ENCODE results near the gene VEPH1.

The VEPH1 gene

DNA sequence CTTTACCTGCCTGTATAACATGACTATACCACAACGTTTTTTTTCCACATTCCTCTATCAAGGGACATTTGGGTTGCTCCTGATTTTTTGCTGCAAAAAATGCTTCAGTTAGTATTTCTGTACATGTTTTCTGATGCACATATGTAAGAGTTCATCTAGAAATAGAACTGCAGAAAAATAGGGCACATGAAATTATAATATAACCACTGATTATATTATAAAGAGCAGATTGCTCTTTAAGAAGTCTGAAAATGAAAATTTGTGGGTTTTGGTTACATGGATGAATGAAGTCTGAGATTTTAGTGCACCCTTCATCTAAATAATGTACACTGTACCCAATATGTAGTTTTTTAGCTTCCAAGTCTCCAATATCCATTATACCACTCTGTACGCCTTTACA lies 196.7 kb downstream of the VEPH1 start:
- peaks cover 3% of the 10 kb centered on the region for H3K36me3 ChIP-seq (ENCODE audit: insufficient read depth, low read length)
- no peak overlapping the region for H3K4me2 ChIP-seq (ENCODE audit: low read length)
- peaks cover 14% of the 10 kb centered on the region for H3K4me1 ChIP-seq (ENCODE audit: control insufficient read depth, insufficient read depth, low read length)
- no peak overlapping the region for H3K4me3 ChIP-seq (ENCODE audit: low read length)
- H3K9ac ChIP-seq (ENCODE audit: low read depth, low read length), result no peak overlapping the region
- no peaks in the 10 kb centered on the region for H3K27me3 ChIP-seq (ENCODE audit: control insufficient read depth, insufficient read depth, low read length)
- H3K9me3 ChIP-seq (replicated peaks; ENCODE audit: low read length), result no peaks in the 10 kb centered on the region

DNA sequence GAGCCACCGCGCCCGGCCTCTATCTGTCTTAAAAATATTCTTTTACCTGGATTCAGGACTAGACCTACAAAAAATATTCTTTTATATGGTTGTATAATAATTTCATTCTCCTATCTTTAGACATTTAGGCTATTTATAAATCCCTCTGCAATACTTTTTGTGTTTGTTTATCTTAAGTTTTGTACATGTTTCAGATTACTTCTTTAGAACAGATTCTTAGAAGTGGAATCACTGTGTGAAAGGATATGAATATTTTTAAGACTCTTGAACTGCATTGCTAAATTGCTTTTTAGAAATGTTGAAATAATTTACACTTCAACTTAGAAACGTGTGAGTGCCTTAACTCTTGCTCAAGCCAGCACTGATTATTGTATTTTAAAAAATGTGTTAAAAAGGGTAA lies 197.8 kb downstream of the VEPH1 start:
- H3K36me3 ChIP-seq (ENCODE audit: insufficient read depth, low read length), result peaks cover 3% of the 10 kb centered on the region
- no peak overlapping the region for H3K4me2 ChIP-seq (ENCODE audit: low read length)
- H3K4me1 ChIP-seq (ENCODE audit: control insufficient read depth, insufficient read depth, low read length), result peaks cover 13% of the 10 kb centered on the region
- no peak overlapping the region for H3K9ac ChIP-seq (ENCODE audit: low read depth, low read length)
- no peak overlapping the region for H3K4me3 ChIP-seq (ENCODE audit: low read length)
- no peaks in the 10 kb centered on the region for H3K27me3 ChIP-seq (ENCODE audit: control insufficient read depth, insufficient read depth, low read length)
- H3K9me3 ChIP-seq (replicated peaks; ENCODE audit: low read length), result no peaks in the 10 kb centered on the region

GRCh38 chr3:157301755-157302154 lies 201.5 kb downstream of the VEPH1 start:
- Histone ChIP-seq H3K9me3 (replicated peaks; ENCODE audit: low read length) (no peaks in the 10 kb centered on the region), H3K9ac (ENCODE audit: low read depth, low read length) (no peak overlapping the region), H3K4me2 (ENCODE audit: low read length) (no peak overlapping the region), H3K27me3 (ENCODE audit: control insufficient read depth, insufficient read depth, low read length) (no peaks in the 10 kb centered on the region), H3K36me3 (ENCODE audit: insufficient read depth, low read length) (no peaks in the 10 kb centered on the region), H3K4me3 (ENCODE audit: low read length) (no peak overlapping the region), H3K4me1 (ENCODE audit: control insufficient read depth, insufficient read depth, low read length) (peaks cover 22% of the 10 kb centered on the region)

DNA sequence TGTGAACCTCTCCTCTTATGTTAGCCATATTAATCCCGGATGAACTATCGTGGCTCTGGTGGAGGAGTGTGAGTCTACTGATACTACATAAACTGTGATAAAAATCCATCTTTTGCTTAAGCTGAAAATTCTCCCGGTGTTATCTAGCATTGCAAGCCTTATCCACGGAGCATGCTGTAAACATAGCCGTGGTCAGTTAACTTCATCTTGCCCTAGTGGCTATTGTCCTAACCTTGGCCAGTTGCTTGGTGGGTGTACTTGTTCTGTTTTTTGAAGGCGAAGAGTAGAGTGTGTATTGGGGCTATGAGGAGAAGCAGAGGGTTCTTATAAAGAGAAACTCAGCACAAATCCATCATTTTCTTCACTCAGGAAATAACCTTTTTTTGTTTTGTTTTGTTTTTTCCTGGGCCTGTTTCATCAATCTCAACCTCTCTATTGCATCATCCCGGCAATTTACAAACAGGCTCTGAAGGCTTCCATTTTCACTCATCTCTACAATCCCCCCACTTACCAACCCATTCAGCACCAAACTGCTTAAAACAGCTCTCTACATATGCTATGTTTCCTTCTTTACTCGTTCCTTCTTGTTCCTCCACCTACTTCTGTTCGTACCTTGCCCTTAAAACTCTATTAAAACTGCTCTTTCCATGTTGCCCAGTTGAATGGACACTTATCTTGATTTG lies 202.1 kb downstream of the VEPH1 start:
- H3K9ac ChIP-seq (ENCODE audit: low read depth, low read length), result no peak overlapping the region
- no peaks in the 10 kb centered on the region for H3K9me3 ChIP-seq (replicated peaks; ENCODE audit: low read length)
- H3K4me1 ChIP-seq (ENCODE audit: control insufficient read depth, insufficient read depth, low read length), result peaks cover 29% of the 10 kb centered on the region
- no peak overlapping the region for H3K4me3 ChIP-seq (ENCODE audit: low read length)
- no peaks in the 10 kb centered on the region for H3K36me3 ChIP-seq (ENCODE audit: insufficient read depth, low read length)
- H3K4me2 ChIP-seq (ENCODE audit: low read length), result no peak overlapping the region
- no peaks in the 10 kb centered on the region for H3K27me3 ChIP-seq (ENCODE audit: control insufficient read depth, insufficient read depth, low read length)

DNA sequence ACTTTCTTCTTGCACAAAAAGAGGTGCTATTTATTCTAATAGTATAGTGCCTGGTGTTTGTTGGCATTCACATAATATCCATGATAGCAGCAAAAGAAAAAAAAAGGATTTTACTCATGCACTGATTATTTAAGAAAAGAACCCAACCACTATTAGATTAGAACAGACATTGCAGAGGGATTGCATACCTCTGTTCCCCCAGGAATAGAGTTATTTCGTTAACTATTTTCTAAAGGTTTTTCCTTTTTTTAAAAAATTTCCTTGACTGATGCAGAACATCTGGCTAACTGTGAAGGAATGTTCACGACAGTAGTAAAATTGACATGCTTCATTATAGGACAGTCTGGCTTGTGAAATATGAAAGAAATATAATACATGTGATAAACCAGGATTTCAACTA lies 203.1 kb downstream of the VEPH1 start:
- peak overlapping the region; percentile 8 for H3K9ac ChIP-seq (ENCODE audit: low read depth, low read length)
- H3K4me2 ChIP-seq (ENCODE audit: low read length), result peak overlapping the region; percentile 9
- H3K4me3 ChIP-seq (ENCODE audit: low read length), result no peak overlapping the region
- no peaks in the 10 kb centered on the region for H3K36me3 ChIP-seq (ENCODE audit: insufficient read depth, low read length)
- H3K9me3 ChIP-seq (replicated peaks; ENCODE audit: low read length), result no peaks in the 10 kb centered on the region
- H3K4me1 ChIP-seq (ENCODE audit: control insufficient read depth, insufficient read depth, low read length), result peaks cover 39% of the 10 kb centered on the region
- no peaks in the 10 kb centered on the region for H3K27me3 ChIP-seq (ENCODE audit: control insufficient read depth, insufficient read depth, low read length)

DNA sequence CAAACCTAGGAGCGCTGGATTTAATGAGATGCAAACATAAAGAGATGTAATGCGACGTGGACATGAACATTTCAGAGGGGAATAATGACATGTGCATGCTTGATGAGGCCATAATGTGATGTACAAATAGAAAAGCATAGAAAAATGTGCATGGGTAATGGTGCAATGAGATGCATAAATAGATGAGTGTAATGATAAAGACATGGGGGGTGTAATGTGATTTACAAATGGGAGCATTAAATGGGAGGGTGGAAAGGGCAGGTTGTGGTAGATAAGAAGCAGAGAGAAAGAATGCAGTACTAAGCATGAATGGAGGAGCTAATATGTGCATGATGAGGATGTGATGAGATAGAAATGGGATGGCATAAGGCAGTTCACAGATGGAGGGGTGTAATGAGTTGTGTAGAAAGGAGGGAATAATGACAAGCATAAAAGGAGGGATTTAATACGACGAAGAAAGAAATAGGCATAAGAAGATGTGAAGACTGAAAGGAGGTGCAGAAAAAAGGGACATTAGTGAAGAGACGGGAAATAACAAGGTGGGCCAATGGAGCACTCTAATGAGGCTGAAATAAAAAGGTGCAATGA lies 205.8 kb downstream of the VEPH1 start:
- H3K27me3 ChIP-seq (ENCODE audit: control insufficient read depth, insufficient read depth, low read length), result no peaks in the 10 kb centered on the region
- H3K4me3 ChIP-seq (ENCODE audit: low read length), result no peak overlapping the region
- H3K9me3 ChIP-seq (replicated peaks; ENCODE audit: low read length), result no peaks in the 10 kb centered on the region
- peaks cover 62% of the 10 kb centered on the region for H3K4me1 ChIP-seq (ENCODE audit: control insufficient read depth, insufficient read depth, low read length)
- no peak overlapping the region for H3K9ac ChIP-seq (ENCODE audit: low read depth, low read length)
- H3K4me2 ChIP-seq (ENCODE audit: low read length), result no peak overlapping the region
- H3K36me3 ChIP-seq (ENCODE audit: insufficient read depth, low read length), result no peaks in the 10 kb centered on the region

GRCh38 chr3:157294953-157295352 lies 208.3 kb downstream of the VEPH1 start:
- H3K9me3 ChIP-seq (replicated peaks; ENCODE audit: low read length), result no peaks in the 10 kb centered on the region
- H3K4me3 ChIP-seq (ENCODE audit: low read length), result no peak overlapping the region
- peak overlapping the region; percentile 32 for H3K4me2 ChIP-seq (ENCODE audit: low read length)
- H3K36me3 ChIP-seq (ENCODE audit: insufficient read depth, low read length), result no peaks in the 10 kb centered on the region
- H3K27me3 ChIP-seq (ENCODE audit: control insufficient read depth, insufficient read depth, low read length), result no peaks in the 10 kb centered on the region
- H3K9ac ChIP-seq (ENCODE audit: low read depth, low read length), result peak overlapping the region; percentile 64
- peaks cover 68% of the 10 kb centered on the region for H3K4me1 ChIP-seq (ENCODE audit: control insufficient read depth, insufficient read depth, low read length)

GRCh38 chr3:157294491-157294890 lies 208.7 kb downstream of the VEPH1 start:
- Histone ChIP-seq H3K9ac (ENCODE audit: low read depth, low read length) (peak overlapping the region; percentile 64), H3K4me3 (ENCODE audit: low read length) (no peak overlapping the region), H3K27me3 (ENCODE audit: control insufficient read depth, insufficient read depth, low read length) (no peaks in the 10 kb centered on the region), H3K36me3 (ENCODE audit: insufficient read depth, low read length) (no peaks in the 10 kb centered on the region), H3K4me2 (ENCODE audit: low read length) (peak overlapping the region; percentile 32), H3K9me3 (replicated peaks; ENCODE audit: low read length) (no peaks in the 10 kb centered on the region), H3K4me1 (ENCODE audit: control insufficient read depth, insufficient read depth, low read length) (peaks cover 68% of the 10 kb centered on the region)

DNA sequence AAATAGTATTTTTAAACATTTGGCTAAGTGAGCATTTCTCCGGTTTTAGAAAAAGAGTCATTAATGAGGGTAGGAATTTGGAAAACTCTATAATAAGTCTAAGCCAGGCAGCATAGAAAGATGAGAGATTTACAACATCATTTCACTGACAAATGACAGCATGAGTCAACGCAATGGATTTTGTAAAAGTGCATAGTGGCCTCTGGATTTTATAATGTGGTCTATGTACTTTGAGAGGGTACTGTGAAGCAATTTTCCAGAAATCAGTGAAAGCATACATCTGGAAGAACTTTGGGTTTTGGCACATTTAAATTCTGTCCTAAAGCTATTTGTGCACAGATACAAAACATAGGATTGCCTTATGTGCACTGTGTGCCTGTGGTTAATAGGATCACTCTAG lies 212.4 kb downstream of the VEPH1 start:
- Histone ChIP-seq H3K4me1 (ENCODE audit: control insufficient read depth, insufficient read depth, low read length) (peaks cover 76% of the 10 kb centered on the region), H3K4me3 (ENCODE audit: low read length) (no peak overlapping the region), H3K9me3 (replicated peaks; ENCODE audit: low read length) (no peaks in the 10 kb centered on the region), H3K9ac (ENCODE audit: low read depth, low read length) (peak overlapping the region; percentile 55), H3K36me3 (ENCODE audit: insufficient read depth, low read length) (no peaks in the 10 kb centered on the region), H3K27me3 (ENCODE audit: control insufficient read depth, insufficient read depth, low read length) (no peaks in the 10 kb centered on the region), H3K4me2 (ENCODE audit: low read length) (peak overlapping the region; percentile 25)

DNA sequence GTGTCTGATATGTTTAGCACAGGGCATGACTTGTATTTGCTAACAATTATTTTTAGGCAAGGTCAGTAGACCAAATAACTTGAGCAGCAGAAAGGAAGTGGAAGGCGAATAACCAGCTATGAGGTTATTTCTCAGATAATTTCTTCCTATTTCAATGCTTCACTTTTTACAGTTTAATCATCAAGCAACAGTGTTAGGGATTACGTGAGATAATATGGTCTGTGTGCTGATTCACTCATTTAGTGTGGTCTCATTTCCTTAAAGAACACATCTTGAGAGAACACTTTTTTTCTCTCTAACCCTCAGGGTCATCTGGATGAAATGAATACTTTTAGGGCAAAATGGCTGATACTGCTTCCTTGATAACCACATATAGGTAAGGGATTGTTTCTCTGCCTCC lies 217.2 kb downstream of the VEPH1 start:
- Histone ChIP-seq H3K4me3 (ENCODE audit: low read length) (no peak overlapping the region), H3K9me3 (replicated peaks; ENCODE audit: low read length) (no peaks in the 10 kb centered on the region), H3K4me2 (ENCODE audit: low read length) (no peak overlapping the region), H3K9ac (ENCODE audit: low read depth, low read length) (no peak overlapping the region), H3K4me1 (ENCODE audit: control insufficient read depth, insufficient read depth, low read length) (peaks cover 75% of the 10 kb centered on the region), H3K27me3 (ENCODE audit: control insufficient read depth, insufficient read depth, low read length) (no peaks in the 10 kb centered on the region), H3K36me3 (ENCODE audit: insufficient read depth, low read length) (no peaks in the 10 kb centered on the region)

- Histone ChIP-seq H3K4me1 (ENCODE audit: control insufficient read depth, insufficient read depth, low read length) (peaks cover 75% of the 10 kb centered on the region), H3K4me2 (ENCODE audit: low read length) (no peak overlapping the region), H3K27me3 (ENCODE audit: control insufficient read depth, insufficient read depth, low read length) (no peaks in the 10 kb centered on the region), H3K4me3 (ENCODE audit: low read length) (no peak overlapping the region), H3K36me3 (ENCODE audit: insufficient read depth, low read length) (no peaks in the 10 kb centered on the region), H3K9me3 (replicated peaks; ENCODE audit: low read length) (no peaks in the 10 kb centered on the region), H3K9ac (ENCODE audit: low read depth, low read length) (no peak overlapping the region)
Observed at GRCh38 chr3:157285141-157285540, 218.1 kb downstream of the VEPH1 start.

DNA sequence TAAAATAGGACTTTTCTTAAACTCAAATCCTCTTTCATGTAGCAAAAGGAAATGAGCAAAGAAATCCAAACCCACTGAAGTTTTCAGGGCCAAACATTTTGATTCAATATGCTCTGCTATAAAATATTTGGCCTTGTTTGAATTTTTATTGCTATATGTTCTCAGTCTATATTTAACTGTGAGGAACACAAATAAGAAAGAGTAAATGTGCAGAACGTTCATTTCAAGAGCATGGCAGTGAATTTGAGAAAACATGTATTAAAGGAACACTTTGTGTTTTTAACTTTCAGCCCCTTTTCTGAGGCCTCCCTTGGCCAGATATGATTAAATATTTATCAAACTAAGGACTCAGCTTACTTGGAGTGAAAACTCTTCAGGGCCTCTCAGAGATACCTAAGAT lies 218.5 kb downstream of the VEPH1 start:
- H3K9ac ChIP-seq (ENCODE audit: low read depth, low read length), result no peak overlapping the region
- H3K36me3 ChIP-seq (ENCODE audit: insufficient read depth, low read length), result no peaks in the 10 kb centered on the region
- H3K4me3 ChIP-seq (ENCODE audit: low read length), result no peak overlapping the region
- no peaks in the 10 kb centered on the region for H3K9me3 ChIP-seq (replicated peaks; ENCODE audit: low read length)
- no peak overlapping the region for H3K4me2 ChIP-seq (ENCODE audit: low read length)
- peaks cover 72% of the 10 kb centered on the region for H3K4me1 ChIP-seq (ENCODE audit: control insufficient read depth, insufficient read depth, low read length)
- H3K27me3 ChIP-seq (ENCODE audit: control insufficient read depth, insufficient read depth, low read length), result no peaks in the 10 kb centered on the region
